Left forelimb (tissue), 1 donor: ENCODE results near the gene ERICH4.

Experiments
- DNase-seq: peaks from one replicate; pipeline ENCODE4 v3.0.0-alpha.2; 2018; ENCODE audit warnings: low spot score

ERICH4 gene

DNA sequence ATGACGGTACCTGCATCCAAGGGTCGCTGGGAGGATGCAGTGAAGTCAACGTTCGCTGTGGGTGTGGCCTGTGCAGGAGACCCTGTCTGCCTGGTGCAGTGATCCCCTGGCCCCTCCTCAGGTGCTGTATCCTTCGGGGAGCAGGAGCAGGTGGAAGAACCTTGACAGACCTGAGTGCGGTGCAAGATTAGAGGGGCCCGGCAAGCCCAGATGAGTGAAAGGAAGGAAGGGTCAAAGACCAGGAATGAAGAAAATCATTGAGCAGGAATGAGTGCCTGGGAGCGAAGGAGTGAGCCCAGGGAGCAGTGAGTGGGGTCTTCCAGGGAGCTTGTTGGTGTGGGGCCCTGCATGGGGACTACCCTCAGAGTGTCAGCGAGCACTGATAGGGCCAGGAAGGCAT lies 28.5 kb upstream of the ERICH4 start:
- DNase-seq = no peak

DNA sequence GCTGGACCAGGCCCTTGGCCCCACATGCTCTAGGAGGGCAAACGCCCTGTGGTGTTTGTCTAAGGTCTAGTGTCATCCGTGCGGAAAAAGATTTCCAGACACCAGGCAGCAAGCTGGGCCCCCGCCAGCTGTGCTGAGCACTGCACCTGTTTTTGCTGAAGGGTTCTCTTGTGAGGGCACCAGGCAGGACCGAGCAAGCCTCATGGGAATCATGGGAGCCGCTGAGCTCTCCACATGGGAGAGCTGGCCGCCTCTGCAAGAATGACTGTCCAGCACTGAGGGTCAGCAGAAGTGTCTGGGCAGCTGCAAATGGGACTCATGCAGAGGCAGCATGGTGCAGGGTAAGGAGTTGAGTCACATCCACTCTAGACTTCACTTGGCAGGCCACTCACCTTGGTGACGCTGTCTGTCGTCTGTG lies 27.8 kb upstream of the ERICH4 start:
- DNase-seq = no peak

- no peak for DNase-seq
These were observed 26.7 kb upstream of the ERICH4 start for GRCh38 chr19:41416194-41416674.

DNA sequence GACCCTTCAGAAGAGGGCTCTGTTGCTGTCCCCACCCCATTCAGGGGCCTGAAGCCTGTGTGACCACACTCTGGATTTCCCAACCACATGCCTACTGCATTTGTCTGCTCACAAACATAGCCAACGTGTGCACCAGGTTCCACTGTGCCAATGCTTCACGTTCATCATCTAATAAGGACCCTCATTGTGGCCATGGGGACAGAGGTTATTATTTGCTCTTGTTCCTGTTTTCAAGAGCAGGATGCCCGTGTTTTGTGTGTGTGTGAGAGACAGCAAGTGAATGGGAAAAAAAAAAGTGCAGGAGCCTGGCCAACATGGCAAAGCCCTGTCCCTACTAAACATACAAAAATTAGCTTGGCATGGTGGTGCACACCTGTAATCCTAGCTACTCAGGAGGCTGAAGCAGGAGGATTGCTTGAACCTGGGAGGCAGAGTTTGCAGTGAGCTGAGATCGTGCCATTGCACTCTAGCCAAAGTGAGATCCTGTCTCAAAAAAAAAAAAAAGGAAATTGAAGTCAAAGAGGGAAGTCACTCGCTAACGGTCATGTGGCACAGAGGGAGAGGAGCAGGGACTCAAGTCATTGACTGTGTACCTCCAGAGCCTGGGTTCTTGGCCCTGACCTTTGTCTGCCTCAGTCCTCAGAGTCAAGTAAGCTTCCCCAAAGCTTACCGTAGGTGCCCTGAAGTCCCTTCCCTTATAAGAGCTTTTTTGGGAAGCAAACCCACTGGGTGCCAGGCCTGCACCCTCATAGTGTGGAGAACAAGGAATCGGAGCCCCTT lies 22.7 kb upstream of the ERICH4 start:
- no peak for DNase-seq

DNA sequence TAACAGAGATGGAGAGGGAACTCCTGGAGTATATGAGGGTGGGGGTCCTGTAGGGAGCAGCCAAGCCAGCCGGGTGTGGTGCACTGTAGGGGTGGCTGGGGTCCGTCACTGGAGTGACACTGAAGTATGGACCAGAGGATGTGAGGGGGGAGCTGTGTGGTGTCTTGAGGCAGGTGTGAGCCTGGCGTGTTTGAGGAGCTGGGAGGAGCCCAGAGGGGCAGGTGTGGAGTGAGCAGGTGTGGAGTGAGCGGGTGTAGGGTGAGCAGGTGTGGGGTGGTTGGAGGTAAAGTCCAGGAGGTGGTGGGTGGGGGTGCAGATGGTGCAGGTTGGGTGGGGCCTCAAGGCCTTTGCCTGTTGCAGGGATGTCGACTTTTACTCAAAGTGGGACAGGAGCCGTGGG lies 21.6 kb upstream of the ERICH4 start:
- no peak for DNase-seq

GRCh38 chr19:41421973-41422372 lies 21.0 kb upstream of the ERICH4 start:
- no peak for DNase-seq

GRCh38 chr19:41422456-41422855 lies 20.5 kb upstream of the ERICH4 start:
- no peak for DNase-seq

GRCh38 chr19:41422955-41423354 lies 20.0 kb upstream of the ERICH4 start:
- DNase-seq = no peak

GRCh38 chr19:41424335-41425173 lies 18.4 kb upstream of the ERICH4 start:
- no peak for DNase-seq

GRCh38 chr19:41425174-41426115 lies 17.5 kb upstream of the ERICH4 start:
- DNase-seq = no peak

DNA sequence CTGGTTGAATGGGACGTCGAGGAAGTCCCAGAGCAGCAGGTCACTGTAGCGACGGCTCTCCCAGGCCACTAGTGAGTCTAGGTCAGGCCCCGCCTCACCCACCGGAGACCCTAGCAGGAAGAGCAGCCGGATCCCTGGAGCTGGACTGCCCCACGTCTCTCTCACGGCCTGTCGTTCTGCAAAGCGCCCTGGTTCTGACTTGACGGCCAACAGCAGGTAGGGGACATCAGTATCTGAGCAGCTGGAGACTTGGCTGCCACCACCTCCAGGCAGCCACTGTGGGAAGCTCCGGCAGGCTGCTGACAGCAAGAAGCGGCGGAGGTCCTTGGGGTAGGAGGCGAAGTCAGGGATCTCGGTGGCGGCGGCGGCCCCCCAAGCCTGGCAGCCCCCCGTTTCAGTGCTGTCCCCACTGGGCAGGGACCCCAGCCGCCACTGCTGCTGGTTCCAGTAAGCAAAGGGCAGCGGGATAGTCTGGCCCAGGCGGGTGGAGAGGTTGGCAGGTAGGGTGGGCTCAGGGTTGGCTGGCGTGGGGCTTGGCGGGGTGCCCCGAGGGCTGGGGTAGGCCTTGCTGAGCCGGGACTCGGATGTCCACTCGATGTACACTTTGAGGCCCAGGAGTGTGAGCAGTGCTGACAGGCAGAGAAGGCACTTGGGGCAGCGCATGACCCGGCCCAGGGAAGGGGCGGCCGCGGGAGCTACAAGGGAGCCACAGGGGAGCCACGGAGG lies 16.7 kb upstream of the ERICH4 start:
- no peak for DNase-seq

DNA sequence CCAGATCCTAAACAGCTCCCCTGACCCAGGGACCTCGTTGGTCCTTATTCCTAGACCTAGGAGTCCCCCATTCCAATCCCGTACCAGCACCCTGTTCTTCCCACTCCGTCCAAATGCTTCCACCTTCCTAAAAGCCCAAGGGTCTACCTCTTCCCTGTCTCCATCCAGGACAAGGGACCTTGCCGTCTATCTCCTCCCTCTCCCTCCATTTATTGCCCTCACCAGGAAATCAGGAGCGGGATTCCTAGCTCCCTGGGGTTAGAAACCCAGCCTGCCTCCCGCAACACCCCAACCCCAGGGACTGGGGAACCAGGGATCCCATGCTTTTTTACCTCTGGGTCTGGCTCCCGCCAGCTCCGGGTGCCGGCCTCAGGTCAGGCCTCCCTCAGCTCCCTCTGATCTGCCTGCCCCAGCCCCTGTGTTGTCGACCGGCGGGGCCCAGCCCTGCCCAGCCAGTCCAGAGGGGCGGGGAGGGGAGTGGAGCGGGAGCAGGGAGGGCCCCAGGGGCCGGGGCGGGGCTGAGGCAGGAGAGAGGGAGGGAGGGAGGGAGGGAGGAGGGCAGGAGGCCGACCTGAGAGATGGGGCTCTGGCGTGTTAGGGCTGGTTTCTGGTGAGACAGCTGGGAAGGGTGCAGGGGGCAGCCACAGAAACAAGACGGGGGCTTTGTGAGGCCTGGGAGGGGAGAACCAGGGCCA lies 15.9 kb upstream of the ERICH4 start, which contains the start of gene B3GNT8:
TSS of gene B3GNT8 (minus strand) at position 423 of the 695 bp plus-strand sequence. CDS start 596 bp downstream, outside the sequence.
- DNase-seq = peak; percentile 83

- DNase-seq = no peak
These were observed 15.1 kb upstream of the ERICH4 start for GRCh38 chr19:41427647-41428480.

GRCh38 chr19:41428481-41428859 lies 14.5 kb upstream of the ERICH4 start:
- DNase-seq = no peak

- DNase-seq = no peak
These were observed 12.0 kb upstream of the ERICH4 start for GRCh38 chr19:41430922-41431321.

DNA sequence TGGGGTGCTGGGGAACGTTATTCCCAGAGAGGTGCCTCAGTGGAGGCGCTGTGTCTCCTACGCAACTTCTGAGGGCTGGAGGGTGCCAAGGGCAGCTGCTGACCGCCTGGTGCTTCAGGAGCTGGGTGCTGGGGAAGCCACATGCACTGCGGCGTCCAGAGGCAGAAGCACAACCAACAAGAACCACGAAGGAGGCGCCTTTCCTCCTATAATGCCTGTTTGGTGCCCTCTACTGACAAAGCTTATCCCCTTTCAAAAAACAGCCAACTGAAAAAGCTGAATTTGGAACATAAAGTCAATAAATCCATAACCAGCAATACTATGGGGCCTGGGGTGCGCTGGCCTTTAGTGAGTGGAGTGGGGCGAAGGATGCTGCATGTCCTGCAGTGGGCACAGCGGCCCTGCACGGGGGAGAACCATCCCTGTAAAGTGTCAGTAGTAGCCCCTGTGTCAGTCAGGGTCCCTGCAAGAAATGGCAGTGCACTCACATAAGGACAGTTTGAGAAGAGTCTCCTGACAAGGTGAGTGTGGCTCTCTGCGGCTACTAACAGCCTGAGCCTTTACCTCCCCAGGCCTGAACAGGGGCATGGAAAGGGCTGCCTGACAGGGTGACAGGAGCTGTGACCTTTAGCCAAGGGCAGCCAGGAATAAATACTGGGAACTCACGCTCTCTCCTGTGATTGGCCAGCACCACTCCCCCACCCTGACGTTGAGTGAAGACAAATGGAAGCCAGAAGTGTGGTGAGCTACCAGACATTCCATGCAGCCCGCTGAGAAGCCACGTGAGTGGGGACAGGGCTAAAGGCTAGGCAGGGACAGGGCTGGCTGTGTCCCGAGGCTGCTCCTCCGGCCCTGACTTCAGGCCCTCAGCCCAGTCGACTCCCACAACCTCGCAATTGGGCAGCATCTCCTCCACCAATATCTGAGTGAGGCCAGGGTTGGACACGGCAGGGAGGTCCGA lies 11.2 kb upstream of the ERICH4 start:
- no peak for DNase-seq

DNA sequence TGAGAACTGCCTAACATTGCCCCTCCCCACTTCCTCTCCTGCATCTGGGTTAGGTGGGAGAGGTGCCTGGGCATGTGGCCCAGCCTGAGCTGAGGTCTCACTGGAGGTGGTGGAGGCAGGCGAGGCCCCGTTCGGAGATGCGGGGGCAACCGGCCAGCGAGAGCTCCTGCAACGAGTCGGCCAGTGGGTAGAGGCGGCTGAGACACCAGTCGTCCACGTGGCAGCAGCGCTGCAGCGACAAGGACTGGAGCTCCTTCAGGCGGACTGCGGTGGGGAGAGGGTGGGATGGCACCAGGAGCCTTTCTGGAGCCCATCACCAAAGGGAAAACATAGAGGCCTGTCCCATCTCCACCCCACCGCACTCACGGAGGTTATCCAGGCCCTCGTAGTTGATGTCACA lies 9.8 kb upstream of the ERICH4 start:
- DNase-seq = no peak

DNA sequence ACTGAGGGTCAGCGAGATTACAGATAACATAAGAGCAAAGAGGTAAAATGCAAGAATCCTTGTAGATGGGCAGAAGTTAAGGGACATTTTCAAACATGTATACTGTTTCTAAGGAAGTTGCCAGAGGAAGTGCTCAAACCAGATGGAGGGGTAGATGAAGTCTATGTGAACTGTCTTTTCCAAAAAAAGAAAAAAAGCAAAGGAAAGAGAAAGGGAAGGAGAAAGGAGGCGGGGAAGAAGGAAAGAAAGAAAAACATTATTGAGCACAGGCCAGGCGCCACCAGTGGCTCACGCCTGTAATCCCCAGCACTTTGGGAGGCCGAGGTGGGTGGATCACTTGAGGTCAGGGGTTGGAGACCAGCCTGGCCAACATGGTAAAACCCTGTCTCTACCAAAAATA lies 8.5 kb upstream of the ERICH4 start:
- no peak for DNase-seq
